ENCODE results near the gene ZNF785.
"Not testable (repeated sequence)": the region's sequence is repeated elsewhere in the genome, so short reads cannot be mapped to it uniquely, and the experiment has no call there.

The ZNF785 gene

GRCh38 chr16:30585400-30586191, at the start of gene ZNF785:
ZNF785 (minus strand) TSS chr16:30585697; CDS start chr16:30585611, 86 bp downstream.
- peak; percentile 84 for DNase-seq

- no peak for DNase-seq
These were observed 48.0 kb upstream of the ZNF785 start for GRCh38 chr16:30633526-30633925.

DNA sequence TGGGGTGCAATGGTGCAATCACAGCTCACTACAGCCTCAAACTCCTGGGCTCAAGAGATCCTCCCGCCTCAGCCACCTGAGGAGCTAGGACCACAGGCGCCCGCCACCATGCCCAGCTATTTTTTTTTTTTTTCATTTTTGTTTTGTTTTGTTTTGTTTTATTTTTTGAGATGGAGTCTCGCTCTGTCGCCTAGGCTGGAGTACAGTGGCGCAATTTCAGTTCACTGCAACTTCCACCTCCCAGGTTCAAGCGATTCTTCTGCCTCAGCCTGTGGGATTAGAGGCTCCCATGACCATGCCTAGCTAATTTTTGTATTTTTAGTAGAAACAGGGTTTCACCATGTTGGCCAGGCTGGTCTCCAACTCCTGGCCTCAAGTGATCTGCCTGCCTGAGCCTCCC, 47.0 kb upstream of the ZNF785 start:
- not testable (repeated sequence) for DNase-seq

DNA sequence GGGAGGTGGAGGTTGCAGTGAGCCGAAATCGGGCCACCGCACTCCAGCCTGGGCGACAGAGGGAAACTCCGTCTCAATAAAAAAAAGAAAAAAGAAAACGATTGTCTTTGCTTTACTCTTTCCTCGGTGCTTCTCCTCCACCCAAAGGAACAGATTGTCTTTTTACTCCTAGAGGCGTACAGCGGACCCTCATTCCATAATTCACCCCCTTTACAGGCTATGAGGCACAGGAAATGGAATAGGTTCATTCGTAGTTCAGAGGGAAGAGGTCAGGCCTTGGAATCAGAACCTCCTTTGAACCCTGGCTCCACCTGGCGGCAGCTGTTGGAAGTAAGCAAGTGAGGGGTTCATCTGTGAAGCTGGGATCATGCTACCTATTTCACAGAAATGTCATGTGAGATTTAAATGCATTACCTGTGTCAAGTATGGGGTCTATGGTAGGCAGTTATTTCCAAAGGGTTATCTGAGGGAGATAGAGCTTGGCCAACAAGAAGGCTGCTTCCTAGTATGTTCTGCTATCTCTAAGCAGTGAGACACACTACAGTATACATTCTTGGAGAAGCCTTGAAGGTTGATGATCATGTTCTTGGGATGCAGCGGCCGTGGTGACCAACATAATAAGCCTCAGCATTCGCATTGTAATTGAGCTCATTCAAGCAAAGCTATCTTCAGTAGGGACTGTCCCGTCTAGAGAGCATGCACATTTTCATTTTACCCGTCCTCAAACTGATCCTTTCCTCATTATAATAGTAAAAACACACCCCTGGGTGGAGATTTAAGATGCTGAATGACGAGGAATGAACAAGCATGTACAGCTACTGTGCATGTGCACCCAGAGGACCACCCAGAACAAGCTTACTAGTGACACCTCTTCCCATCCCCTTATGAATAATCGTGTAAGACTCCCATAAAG, 43.4 kb upstream of the ZNF785 start:
- DNase-seq = peak; percentile 78

- DNase-seq = no peak
These were observed 40.7 kb upstream of the ZNF785 start for GRCh38 chr16:30626236-30626635.

DNA sequence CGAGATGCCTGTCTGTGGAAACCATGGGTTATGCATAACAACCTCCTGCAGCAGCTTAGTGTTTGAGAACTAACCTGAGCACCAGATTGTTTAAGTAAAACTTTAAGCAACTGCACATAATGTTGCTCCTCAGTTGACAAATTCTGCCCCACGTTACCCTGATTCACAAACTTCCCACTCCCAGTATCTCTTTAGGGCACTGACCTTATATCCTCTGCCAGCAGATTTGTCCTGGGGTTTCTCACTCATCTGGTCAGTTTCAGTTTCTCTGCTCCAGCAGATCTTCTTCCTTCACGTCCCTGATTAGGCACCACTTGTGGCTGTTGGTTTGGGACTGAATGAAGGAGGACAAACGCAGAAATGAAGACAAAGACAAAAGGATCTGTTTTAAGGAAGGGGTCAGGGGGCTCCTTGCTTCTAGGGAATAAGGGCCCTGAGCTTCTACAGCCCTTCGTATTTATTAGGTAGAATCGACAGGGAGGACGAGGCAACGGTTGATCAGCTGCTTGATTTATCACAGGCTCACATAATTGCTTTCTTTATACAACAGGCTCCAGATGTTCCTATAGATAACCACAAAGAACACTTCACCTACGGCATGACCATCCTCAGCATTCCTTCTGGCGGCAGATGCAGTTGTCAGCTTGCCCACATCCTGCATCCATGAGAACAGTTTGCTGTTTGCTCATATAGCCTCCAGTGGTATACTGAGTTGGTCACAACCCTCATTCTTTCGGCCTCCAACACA, 38.2 kb upstream of the ZNF785 start:
- DNase-seq = no peak

DNA sequence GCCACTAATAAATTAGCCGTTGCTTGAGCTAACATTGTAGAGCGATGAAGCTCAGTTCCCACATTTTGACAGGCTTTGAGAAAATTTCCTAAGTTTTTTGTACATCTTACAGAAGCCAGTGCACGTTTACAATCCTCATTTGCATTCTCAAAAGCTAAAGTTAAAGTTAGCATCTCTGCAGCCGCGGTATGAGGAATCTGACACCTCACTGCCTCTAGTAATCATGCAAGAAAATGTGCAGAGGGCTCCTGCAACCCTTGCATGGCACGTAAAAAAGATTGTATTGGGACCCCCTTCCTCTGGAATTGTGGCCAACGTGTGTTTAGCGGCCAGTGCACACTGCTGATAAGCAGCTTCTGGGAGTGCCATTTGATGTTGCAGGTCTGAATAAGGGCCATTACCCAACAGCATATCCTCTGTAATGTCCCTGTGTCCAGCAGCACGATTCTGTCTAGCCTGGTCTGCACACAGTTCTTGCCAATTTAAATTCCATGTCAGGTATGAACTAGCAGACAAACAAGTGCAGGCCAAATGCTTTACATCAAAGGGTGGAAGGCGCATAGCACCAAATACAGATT, 37.0 kb upstream of the ZNF785 start:
- no peak for DNase-seq

- no peak for DNase-seq
These were observed 36.3 kb upstream of the ZNF785 start for GRCh38 chr16:30621765-30622164.

GRCh38 chr16:30620169-30620568, 34.7 kb upstream of the ZNF785 start:
- no peak for DNase-seq

DNA sequence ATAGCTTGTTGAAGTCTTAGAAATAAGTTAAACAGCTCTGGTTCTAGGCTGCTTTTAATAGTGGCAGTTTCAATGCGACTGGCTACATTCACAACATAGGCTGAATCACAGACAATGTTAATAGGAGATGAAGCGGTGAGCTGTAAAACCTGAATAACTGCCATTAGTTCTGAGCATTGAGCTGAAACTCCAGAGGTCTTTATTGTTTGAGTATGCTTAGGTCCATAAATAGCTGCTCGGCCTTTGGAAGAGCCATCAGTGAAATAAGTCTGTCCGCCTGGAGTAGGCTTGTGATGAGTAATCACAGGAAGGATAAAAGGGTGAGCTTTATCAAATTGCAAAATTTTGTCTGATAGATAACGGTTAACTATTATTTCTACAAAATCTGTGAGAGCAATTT, 34.1 kb upstream of the ZNF785 start:
- no peak for DNase-seq

GRCh38 chr16:30619202-30619601, 33.7 kb upstream of the ZNF785 start:
- DNase-seq = no peak

DNA sequence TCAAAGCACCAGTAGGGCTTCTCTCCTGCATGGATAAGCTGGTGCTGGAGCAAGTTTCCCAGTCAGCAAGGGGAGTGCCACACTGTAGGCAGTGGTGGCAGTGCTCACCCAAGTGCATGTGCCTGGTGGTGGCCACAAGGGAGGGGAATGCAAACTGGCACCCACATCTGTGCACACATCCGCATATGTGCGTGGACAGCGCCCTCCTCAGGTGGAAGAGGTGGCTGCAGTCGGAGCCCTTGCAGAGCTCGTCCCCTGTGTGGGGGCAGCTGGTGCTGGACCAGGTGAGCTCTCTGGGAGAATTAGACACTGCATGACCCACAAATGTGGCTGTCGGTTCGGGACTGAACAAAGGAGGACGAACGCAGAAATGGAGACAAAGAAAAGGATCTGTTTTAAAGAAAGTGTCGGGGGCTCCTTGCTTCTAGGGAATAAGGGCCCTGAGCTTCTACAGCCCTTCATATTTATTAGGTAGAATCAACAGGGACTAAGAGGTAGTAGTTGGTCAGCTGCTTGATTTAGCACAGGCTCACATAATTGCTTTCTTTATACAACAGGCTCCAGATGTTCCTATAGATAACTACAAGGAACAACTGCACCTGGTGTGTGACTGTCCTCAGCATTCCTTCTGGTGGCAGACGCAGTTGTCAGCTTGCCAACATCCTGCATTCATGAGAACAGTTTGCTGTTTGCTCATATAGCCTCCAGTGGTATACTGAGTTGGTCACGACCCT, 30.0 kb upstream of the ZNF785 start:
- peak; percentile 45 for DNase-seq

- peak; percentile 92 for DNase-seq
These were observed 24.7 kb upstream of the ZNF785 start, which contains the start of gene ZNF689 for GRCh38 chr16:30609926-30610839. ZNF689 (minus strand) TSS chr16:30610389; CDS start chr16:30610041, 348 bp downstream.

DNA sequence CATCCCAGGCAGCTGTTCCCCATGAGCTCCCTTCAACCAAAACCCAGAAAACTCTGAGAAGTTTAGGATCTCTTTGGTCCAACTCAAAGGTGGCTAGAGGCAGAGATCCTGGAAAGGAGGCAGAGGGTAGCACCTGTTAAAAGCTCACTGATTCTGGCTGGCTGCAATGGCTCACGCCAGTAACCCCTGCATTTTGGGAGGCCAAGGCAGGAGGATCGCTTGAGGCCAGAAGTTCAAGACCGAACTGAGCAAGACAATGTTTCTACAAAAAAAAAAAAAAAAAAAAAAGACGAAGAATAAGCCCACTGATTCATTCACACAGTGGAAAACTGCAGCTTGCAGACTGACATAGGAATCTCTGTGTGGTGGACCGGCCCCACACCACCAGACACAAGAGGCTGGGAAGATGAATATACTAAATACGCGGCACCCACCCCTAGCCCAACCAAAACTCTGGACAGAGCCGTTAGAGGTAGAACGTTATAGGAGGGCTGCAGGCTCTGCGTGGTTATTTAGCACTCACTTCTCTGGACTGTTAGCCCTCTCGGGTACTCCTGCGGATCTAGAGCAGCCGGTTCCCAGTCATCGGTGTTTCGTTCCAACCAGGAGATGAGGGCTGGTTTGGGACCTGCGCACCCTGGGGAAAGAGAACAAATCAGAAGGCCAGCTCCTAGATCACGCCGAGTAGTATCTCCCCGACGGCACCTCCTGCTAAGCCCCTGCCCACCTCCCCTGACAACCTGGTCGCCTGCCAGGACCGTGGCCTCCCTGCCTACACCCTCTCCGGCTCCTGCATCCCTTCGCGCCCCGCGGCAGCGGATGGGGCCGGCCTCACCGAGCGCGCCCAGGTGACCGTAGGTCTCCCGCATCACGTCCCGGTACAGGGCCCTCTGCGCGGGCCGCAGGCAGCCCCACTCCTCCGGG, 23.8 kb upstream of the ZNF785 start:
- peak; percentile 41 for DNase-seq

DNA sequence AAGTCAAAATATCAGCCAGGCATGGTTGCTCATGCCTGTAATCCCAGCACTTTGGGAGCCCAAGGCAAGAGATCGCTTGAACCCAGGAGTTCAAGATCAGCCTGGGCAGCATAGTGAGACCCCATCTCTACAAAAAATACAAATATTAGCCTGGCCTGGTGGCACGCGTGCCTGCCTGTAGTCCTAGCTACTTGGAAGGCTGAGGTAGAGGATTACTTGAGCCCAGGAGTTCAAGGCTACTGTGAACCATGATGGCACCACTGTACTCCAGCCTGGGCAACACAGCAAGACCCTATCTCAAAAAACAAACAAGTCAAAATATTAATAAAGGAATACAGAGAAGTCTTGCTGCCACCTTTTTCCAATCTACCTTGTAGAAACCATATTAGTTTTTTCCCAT, 20.5 kb upstream of the ZNF785 start:
- no peak for DNase-seq

- no peak for DNase-seq
These were observed 19.7 kb upstream of the ZNF785 start for GRCh38 chr16:30605158-30605557.

- DNase-seq = no peak
These were observed 18.9 kb upstream of the ZNF785 start for GRCh38 chr16:30604316-30604947.

DNA sequence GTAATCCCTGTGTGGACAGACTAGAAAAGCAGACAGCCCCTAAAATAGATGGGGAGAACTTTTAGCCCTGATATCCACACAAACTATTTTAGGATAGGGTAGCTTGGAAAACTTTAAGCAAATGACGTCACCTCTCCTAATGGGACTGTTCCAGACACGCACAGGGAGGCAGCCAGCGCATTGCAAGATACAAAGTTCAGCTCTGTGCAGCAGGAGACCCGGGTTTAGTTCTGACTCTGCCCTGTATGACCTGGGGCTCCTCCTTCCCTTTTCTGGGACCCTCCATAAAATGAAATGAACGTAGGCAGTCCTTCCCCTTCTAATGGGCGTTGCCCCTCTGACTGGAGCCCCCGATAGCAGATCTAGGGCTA, 18.4 kb upstream of the ZNF785 start:
- no peak for DNase-seq

- DNase-seq = no peak
These were observed 17.2 kb upstream of the ZNF785 start for GRCh38 chr16:30602616-30603277.
